AG04449 (cell line): Measurements from ENCODE around the gene ALG11.

Experiments
- CTCF ChIA-PET: fragments of 350-600 bp; formaldehyde crosslinking; extraction: SDS; loops from one replicate; lab custom pipeline; 2021; ENCODE audit warnings: antibody characterized with exemption; lab: Yijun Ruan, JAX
- POLR2A ChIA-PET: fragments of 400-600, 350-600 bp; formaldehyde crosslinking; extraction: SDS; loops from one replicate; lab custom pipeline; 2020; ENCODE audit warnings: antibody characterized with exemption, inconsistent platforms; lab: Yijun Ruan, JAX
- DNase-seq: peaks from one replicate; pipeline ENCODE4 v3.0.0-alpha.2; 2010; ENCODE audit warnings: low read depth, low spot score
- H3K4me3 ChIP-seq: 2 replicates; pipeline ENCODE4 v1.5.1; 2011; ENCODE audit warnings: low read depth, mild to moderate bottlenecking, control low read depth, low read length
- CTCF ChIP-seq: IDR thresholded peaks from one replicate; pipeline ENCODE4 v1.5.1; 2011; ENCODE audit warnings: mild to moderate bottlenecking, moderate library complexity, low read length, control low read depth, inconsistent platforms; ENCODE audit not compliant: insufficient read depth; ENCODE audit errors: missing control alignments

ALG11 gene

DNA sequence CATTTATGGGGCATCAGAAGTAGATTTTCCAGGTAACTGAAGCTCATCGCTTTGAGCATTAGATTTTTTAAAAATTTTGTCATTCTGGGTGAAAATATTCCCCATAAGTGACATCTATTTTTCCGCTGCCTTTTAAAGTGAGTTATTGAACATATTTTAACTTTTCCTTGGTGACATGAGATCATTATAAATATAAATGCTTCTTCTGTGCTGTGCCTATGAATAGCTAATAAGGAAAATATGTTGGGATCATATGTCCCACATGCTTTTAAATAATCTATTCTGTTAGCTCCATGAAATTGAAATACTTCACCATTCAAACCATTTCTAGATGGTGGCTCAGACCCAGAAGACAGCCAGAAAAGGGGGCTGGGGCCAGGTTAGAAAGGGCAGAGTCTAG lies 15.0 kb upstream of the ALG11 start:
- CTCF ChIA-PET: interaction anchor here (0.7 to 1.0 kb wide), 3 partner anchors 9 to 131 kb away, joined by 3 read pairs; partner anchors contain the start of gene NEK5
- no peak for DNase-seq
- no peak for TF ChIP-seq CTCF
- no peak overlapping the region for H3K4me3 ChIP-seq
- POLR2A ChIA-PET: no interaction called here

- H3K4me3 ChIP-seq: no peak overlapping the region
- DNase-seq: no peak
- ChIA-PET CTCF (interaction anchor here (0.7 to 1.0 kb wide), 3 partner anchors 9 to 130 kb away, joined by 3 read pairs; no protein-coding TSS in a partner anchor), POLR2A (no interaction called here)
- no peak for TF ChIP-seq CTCF
Observed at GRCh38 chr13:51997641-51998330, 14.4 kb upstream of the ALG11 start.

DNA sequence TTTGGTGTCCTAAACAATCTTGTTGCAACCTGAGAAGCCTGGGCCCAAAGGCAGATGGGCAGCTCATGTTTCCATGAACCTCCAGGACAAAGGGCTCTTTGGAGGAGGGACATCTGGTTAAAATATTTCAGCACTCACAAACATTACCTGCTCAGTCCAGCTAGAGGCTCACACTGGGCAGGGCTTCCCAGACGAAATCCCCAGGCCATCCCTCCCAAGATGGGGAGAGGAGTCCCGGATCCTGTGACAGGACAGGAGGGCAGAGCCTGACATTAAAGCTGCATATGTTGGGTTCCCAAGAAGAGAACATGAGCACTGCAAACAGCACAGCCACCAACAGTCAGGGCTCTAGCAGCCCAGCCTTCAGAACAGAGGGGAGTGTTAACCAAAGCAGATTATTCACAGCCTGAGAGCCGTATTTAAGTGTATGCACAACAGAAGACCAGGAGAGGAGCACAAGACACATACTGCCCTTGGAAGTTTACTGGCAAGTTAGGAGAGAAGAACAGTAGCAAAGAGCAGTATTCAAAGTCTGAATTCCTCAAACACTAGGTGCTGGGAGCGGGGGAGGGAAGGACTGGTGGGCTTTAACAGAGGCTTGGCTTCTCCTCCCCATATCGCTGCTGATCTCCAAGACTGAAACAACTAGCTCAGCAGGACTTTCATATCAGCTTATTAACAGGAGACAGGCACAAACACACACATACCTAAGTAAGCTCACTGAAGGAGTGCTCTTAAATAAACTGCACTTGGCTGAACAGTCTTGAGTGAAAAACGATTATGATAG lies 13.3 kb upstream of the ALG11 start:
- no peak for DNase-seq
- ChIA-PET CTCF (interaction anchor here (0.7 to 6.2 kb wide), 5 partner anchors 10 to 452 kb away, joined by 3 to 61 read pairs (median 12); partner anchors contain the start of genes ALG11, ATP7B and NEK5), POLR2A (no interaction called here)
- H3K4me3 ChIP-seq: no peak overlapping the region
- no peak for TF ChIP-seq CTCF

DNA sequence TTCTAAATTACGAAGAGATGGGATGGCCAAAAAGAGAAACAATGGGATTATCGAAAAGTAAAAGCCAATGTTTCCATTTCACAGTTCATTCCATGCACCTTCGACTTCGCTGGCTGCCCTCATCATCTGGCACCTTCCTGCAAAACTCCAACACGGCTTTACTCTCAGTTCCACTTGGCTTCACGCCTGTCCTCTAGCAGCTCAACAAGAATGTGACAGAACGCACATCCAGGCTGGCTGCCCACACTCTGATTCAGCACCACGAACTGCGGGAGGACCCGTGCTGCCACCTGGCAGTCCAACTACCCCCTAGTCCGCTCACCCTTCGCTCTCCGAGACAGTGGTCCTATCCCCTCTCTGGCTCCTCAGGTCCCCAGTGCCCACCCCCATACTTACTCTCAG lies 12.7 kb upstream of the ALG11 start:
- ChIA-PET CTCF (interaction anchor here (1.0 to 6.2 kb wide), 5 partner anchors 10 to 451 kb away, joined by 3 to 61 read pairs (median 12); partner anchors contain the start of genes ALG11, ATP7B and NEK5), POLR2A (no interaction called here)
- no peak for TF ChIP-seq CTCF
- no peak for DNase-seq
- no peak overlapping the region for H3K4me3 ChIP-seq

DNA sequence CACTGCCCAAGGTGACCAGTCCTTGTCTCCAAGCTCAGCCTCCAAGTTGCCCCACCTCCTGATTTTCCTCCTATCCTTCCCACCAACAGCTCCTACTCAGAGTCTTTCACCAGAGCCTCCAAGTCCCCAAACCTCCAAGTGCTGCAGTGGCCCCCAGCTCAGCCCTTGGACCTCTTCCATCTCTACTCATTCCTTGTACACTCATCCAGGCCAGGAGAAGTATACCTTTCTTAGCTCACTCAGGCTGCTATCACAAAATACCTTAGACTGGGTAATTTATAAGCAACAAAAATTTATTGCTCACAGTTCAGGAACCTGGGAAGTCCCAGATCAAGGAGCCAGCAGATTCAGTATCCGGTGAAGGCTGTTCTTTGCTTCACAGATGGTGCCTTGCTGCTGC lies 12.3 kb upstream of the ALG11 start:
- ChIA-PET CTCF (interaction anchor here (1.0 to 6.2 kb wide), 8 partner anchors 8 to 451 kb away, joined by 3 to 61 read pairs (median 8); partner anchors contain the start of genes ALG11, ATP7B and NEK5), POLR2A (no interaction called here)
- no peak for DNase-seq
- H3K4me3 ChIP-seq: no peak overlapping the region
- no peak for TF ChIP-seq CTCF
